ENCODE measurements around the gene GPNMB.
A peak's percentile ranks its signal among the peaks of the same experiment; 100 is the strongest.
"Not testable (repeated sequence)": the region's sequence is repeated elsewhere in the genome, so short reads cannot be mapped to it uniquely, and the experiment has no call there.

Gene GPNMB

GRCh38 chr7:23246555-23246954 is at the start of gene GPNMB:
GPNMB (plus strand) TSS chr7:23246775; CDS start chr7:23246858, 83 bp downstream.
- no peak for DNase-seq (ENCODE audit: low spot score)

GRCh38 chr7:23197745-23198144 is 48.8 kb upstream of the GPNMB start:
- DNase-seq (ENCODE audit: low spot score): not testable (repeated sequence)

- DNase-seq (ENCODE audit: low spot score): no peak
Observed at GRCh38 chr7:23200331-23200730, 46.2 kb upstream of the GPNMB start.

- DNase-seq (ENCODE audit: low spot score): no peak
Observed at GRCh38 chr7:23204241-23204640, 42.3 kb upstream of the GPNMB start.

- DNase-seq (ENCODE audit: low spot score): no peak
Observed at GRCh38 chr7:23205577-23205908, 41.0 kb upstream of the GPNMB start.

- DNase-seq (ENCODE audit: low spot score): no peak
Observed at GRCh38 chr7:23205909-23206767, 40.4 kb upstream of the GPNMB start.

- DNase-seq (ENCODE audit: low spot score): peak; percentile 66
Observed at GRCh38 chr7:23207021-23207420, 39.6 kb upstream of the GPNMB start.

GRCh38 chr7:23207884-23208283 is 38.7 kb upstream of the GPNMB start:
- no peak for DNase-seq (ENCODE audit: low spot score)

GRCh38 chr7:23208316-23208715 is 38.3 kb upstream of the GPNMB start:
- no peak for DNase-seq (ENCODE audit: low spot score)

- DNase-seq (ENCODE audit: low spot score): no peak
Observed at GRCh38 chr7:23210506-23210905, 36.1 kb upstream of the GPNMB start.

GRCh38 chr7:23211589-23211988 is 35.0 kb upstream of the GPNMB start:
- DNase-seq (ENCODE audit: low spot score): no peak

GRCh38 chr7:23212395-23212794 is 34.2 kb upstream of the GPNMB start:
- no peak for DNase-seq (ENCODE audit: low spot score)

- no peak for DNase-seq (ENCODE audit: low spot score)
Observed at GRCh38 chr7:23212841-23213240, 33.7 kb upstream of the GPNMB start.

GRCh38 chr7:23213755-23214154 is 32.8 kb upstream of the GPNMB start:
- no peak for DNase-seq (ENCODE audit: low spot score)

- DNase-seq (ENCODE audit: low spot score): no peak
Observed at GRCh38 chr7:23214423-23214822, 32.2 kb upstream of the GPNMB start.

- DNase-seq (ENCODE audit: low spot score): no peak
Observed at GRCh38 chr7:23214938-23215337, 31.6 kb upstream of the GPNMB start.

- no peak for DNase-seq (ENCODE audit: low spot score)
Observed at GRCh38 chr7:23216021-23216420, 30.6 kb upstream of the GPNMB start.

- no peak for DNase-seq (ENCODE audit: low spot score)
Observed at GRCh38 chr7:23218196-23218595, 28.4 kb upstream of the GPNMB start.

GRCh38 chr7:23220690-23221305 is 25.8 kb upstream of the GPNMB start:
- DNase-seq (ENCODE audit: low spot score): no peak

- DNase-seq (ENCODE audit: low spot score): no peak
Observed at GRCh38 chr7:23222439-23223030, 24.0 kb upstream of the GPNMB start.

- DNase-seq (ENCODE audit: low spot score): not testable (repeated sequence)
Observed at GRCh38 chr7:23224364-23224763, 22.2 kb upstream of the GPNMB start.

GRCh38 chr7:23226844-23227450 is 19.6 kb upstream of the GPNMB start:
- DNase-seq (ENCODE audit: low spot score): no peak

- no peak for DNase-seq (ENCODE audit: low spot score)
Observed at GRCh38 chr7:23228412-23228811, 18.2 kb upstream of the GPNMB start.

All from HuH-7.5 (cell line).